ENCODE data around the gene KCNH4. TPM values are rescaled to one million over a fixed set of nuclear protein-coding genes. Genes with fewer than 3 reads are reported as not detected.

Gene KCNH4
- total and polyA plus RNA-seq, 2 of the 13 experiments (the other 11 are each of a cell fraction or from before 2014, with no cell fraction given): 0.01 to 0.09 TPM

GRCh38 chr17:42135664-42136653 lies 45.0 kb downstream of the KCNH4 start (continued):
- TF ChIP-seq DNMT1 (CRISPR knock-in tag; IDR thresholded peaks at IDR 0.05): no peak
- no peak for TF ChIP-seq POLR2A (IDR thresholded peaks at IDR 0.05; ENCODE audit: insufficient read depth in 1 of 2, low read depth in 2 of 2, low read length in 2 of 2)
- TF ChIP-seq KDM1A (CRISPR knock-in tag; IDR thresholded peaks at IDR 0.05): no peak
- TF ChIP-seq ZNF121 (CRISPR knock-in tag; IDR thresholded peaks at IDR 0.05): no peak
- TF ChIP-seq ZNF607 (CRISPR knock-in tag; IDR thresholded peaks at IDR 0.05; ENCODE audit: borderline replicate concordance): peak; percentile 77; the same call in 1 of the 2 replicates
- TF ChIP-seq GLI4 (CRISPR knock-in tag; IDR thresholded peaks at IDR 0.05; ENCODE audit: borderline replicate concordance): no peak
- TF ChIP-seq, protein P1, sequence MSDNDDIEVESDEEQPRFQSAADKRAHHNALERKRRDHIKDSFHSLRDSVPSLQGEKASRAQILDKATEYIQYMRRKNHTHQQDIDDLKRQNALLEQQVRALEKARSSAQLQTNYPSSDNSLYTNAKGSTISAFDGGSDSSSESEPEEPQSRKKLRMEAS (IDR thresholded peaks at IDR 0.05): peak; percentile 41; the same call in 1 of the 2 replicates
- TF ChIP-seq SKIL (CRISPR knock-in tag; IDR thresholded peaks at IDR 0.05; ENCODE audit: borderline replicate concordance): peak; percentile 97
- no peak for TF ChIP-seq MLXIP (CRISPR knock-in tag; IDR thresholded peaks at IDR 0.05; ENCODE audit: borderline replicate concordance)
- TF ChIP-seq ZNF543 (CRISPR knock-in tag; IDR thresholded peaks at IDR 0.05): no peak
- TF ChIP-seq ZFP36 (IDR thresholded peaks at IDR 0.05; ENCODE audit: borderline replicate concordance, low read depth, low read length, partially characterized antibody): no peak
- TF ChIP-seq HOXA9 (CRISPR knock-in tag; IDR thresholded peaks at IDR 0.05; ENCODE audit: borderline replicate concordance): no peak
- TF ChIP-seq ZNF816 (CRISPR knock-in tag; IDR thresholded peaks at IDR 0.05; ENCODE audit: borderline replicate concordance): no peak
- TF ChIP-seq TP53 (CRISPR knock-in tag; conservative IDR thresholded peaks at IDR 0.05): no peak
- TF ChIP-seq ATF1 (CRISPR knock-in tag; IDR thresholded peaks at IDR 0.05): no peak
- TF ChIP-seq ZBTB4 (CRISPR knock-in tag; IDR thresholded peaks at IDR 0.05; ENCODE audit: borderline replicate concordance): no peak
- 0 out of 2 replicates have a peak, but pooled peaks have one; percentile 29 for TF ChIP-seq SOX13 (IDR thresholded peaks at IDR 0.05)
- TF ChIP-seq SOX13 (CRISPR knock-in tag; conservative IDR thresholded peaks at IDR 0.05 in 1 of 2, IDR thresholded peaks at IDR 0.05 in 1 of 2): peak in 1 of 2 experiments; percentile 66; a peak in 1 of 4 replicates
- TF ChIP-seq RNF2 (conservative IDR thresholded peaks at IDR 0.05; ENCODE audit: low read depth): no peak

Measured in HepG2 (cell line).